Osteoblast (primary cell): ENCODE results near the gene FBXW12. TPM values are rescaled to one million over a fixed set of nuclear protein-coding genes. Genes with fewer than 3 reads are reported as not detected.

Experiments used
- DNase-seq: peaks from one replicate; pipeline ENCODE4 v3.0.0; 2011; ENCODE audit warnings: low spot score, mixed read lengths; ENCODE audit not compliant: insufficient read length; ENCODE audit errors: missing footprints
- H2AFZ ChIP-seq: 2 replicates; pipeline ENCODE4 v1.6.0; 2011; ENCODE audit warnings: mild to moderate bottlenecking, low read length
- H3K27ac ChIP-seq: 2 replicates; pipeline ENCODE4 v1.5.1; 2011; ENCODE audit warnings: mild to moderate bottlenecking, low read depth, low read length, moderate library complexity
- H3K27me3 ChIP-seq: 2 replicates; pipeline ENCODE4 v1.6.0; 2012; ENCODE audit warnings: mild to moderate bottlenecking, control low read depth, inconsistent platforms, low read length, moderate library complexity; ENCODE audit not compliant: insufficient read depth
- H3K36me3 ChIP-seq: 2 replicates; pipeline ENCODE4 v1.5.1; 2011; ENCODE audit warnings: mild to moderate bottlenecking, low read length, control low read depth, moderate library complexity; ENCODE audit not compliant: insufficient read depth
- H3K4me1 ChIP-seq: 2 replicates; pipeline ENCODE4 v1.5.1; 2011; ENCODE audit warnings: mild to moderate bottlenecking, low read length, control low read depth, moderate library complexity; ENCODE audit not compliant: insufficient read depth
- H3K4me2 ChIP-seq: 2 replicates; pipeline ENCODE4 v1.6.0; 2011; ENCODE audit warnings: mild to moderate bottlenecking, low read length; ENCODE audit not compliant: insufficient read depth
- H3K4me3 ChIP-seq: fragments of 200-600 bp; sonication (generic); 3 replicates; pipeline ENCODE4 v1.5.1; 2012; ENCODE audit warnings: mild to moderate bottlenecking, low read length, inconsistent platforms; ENCODE audit not compliant: insufficient read depth
- H3K79me2 ChIP-seq: 2 replicates; pipeline ENCODE4 v1.6.0; 2012; ENCODE audit warnings: mild to moderate bottlenecking, low read length, control low read depth, inconsistent platforms; ENCODE audit not compliant: insufficient read depth
- H3K9me3 ChIP-seq: 2 replicates; pipeline ENCODE4 v1.5.1; 2011; ENCODE audit warnings: low read depth, low read length, control low read depth
- H4K20me1 ChIP-seq: 2 replicates; pipeline ENCODE4 v1.6.0; 2012; ENCODE audit warnings: mild to moderate bottlenecking, low read length, control low read depth; ENCODE audit not compliant: insufficient read depth
- CTCF ChIP-seq: IDR thresholded peaks from 2 replicates; pipeline ENCODE4 v1.5.1; 2011; ENCODE audit warnings: mild to moderate bottlenecking, low read depth, low read length, moderate library complexity; ENCODE audit errors: extremely low read depth
- total RNA-seq: library from RNA; depleted of rRNA; stranded (reverse); fragments of >200 nt; gene quantifications from 2 replicates; pipeline ENCODE4 v1.2.3, GENCODE V29; 2012

The FBXW12 gene
- total RNA-seq, 1 donor = not detected

GRCh38 chr3:48411606-48412374 lies 39.8 kb downstream of the FBXW12 start:
- H3K27me3 ChIP-seq = no peaks in the 10 kb centered on the region
- H3K79me2 ChIP-seq = no peaks in the 10 kb centered on the region
- DNase-seq = peak; percentile 82
- no peaks in the 10 kb centered on the region for H3K9me3 ChIP-seq
- no peaks in the 10 kb centered on the region for H4K20me1 ChIP-seq
- H3K27ac ChIP-seq = no peak overlapping the region
- no peaks in the 10 kb centered on the region for H3K36me3 ChIP-seq
- no peak for TF ChIP-seq CTCF
- H2AFZ ChIP-seq = no peak overlapping the region
- H3K4me1 ChIP-seq = no peaks in the 10 kb centered on the region
- no peak overlapping the region for H3K4me2 ChIP-seq
- no peak overlapping the region for H3K4me3 ChIP-seq

DNA sequence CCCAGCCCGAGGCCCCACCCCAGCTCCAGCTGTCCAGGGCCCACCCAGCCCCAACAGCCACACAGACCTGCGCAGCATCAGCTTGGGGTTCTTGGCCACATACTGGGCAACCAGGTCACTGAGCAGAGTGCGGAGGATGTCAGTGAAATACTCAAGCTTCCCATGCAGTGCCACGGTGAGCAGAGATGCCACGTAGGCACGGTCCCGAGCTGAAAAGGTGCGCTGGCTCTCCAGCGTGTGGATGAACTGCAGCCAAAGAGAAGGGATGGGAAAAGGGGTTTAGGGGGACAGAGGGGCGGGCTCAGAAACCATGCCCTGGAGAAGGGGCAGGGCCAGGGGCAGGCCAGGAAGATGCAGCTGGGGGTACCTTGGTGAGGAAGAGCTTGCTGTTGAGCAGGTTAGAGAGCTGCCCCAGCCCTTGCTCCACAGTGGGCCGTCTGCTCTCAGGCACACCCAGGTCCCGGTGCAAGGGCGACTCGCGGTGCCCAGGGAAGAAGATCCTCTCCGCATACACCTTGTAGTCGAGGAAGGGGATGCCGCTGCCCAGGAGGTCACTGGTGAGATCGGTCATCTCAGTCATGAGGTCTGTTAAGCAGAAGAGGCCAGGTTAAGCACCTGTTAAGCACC lies 40.5 kb downstream of the FBXW12 start:
- Histone ChIP-seq H3K27me3 (no peaks in the 10 kb centered on the region), H3K4me3 (no peak overlapping the region), H3K79me2 (no peaks in the 10 kb centered on the region), H2AFZ (no peak overlapping the region), H3K9me3 (no peaks in the 10 kb centered on the region), H4K20me1 (no peaks in the 10 kb centered on the region), H3K27ac (no peak overlapping the region), H3K36me3 (no peaks in the 10 kb centered on the region), H3K4me2 (no peak overlapping the region), H3K4me1 (no peaks in the 10 kb centered on the region)
- TF ChIP-seq CTCF = no peak
- peak; percentile 68 for DNase-seq

DNA sequence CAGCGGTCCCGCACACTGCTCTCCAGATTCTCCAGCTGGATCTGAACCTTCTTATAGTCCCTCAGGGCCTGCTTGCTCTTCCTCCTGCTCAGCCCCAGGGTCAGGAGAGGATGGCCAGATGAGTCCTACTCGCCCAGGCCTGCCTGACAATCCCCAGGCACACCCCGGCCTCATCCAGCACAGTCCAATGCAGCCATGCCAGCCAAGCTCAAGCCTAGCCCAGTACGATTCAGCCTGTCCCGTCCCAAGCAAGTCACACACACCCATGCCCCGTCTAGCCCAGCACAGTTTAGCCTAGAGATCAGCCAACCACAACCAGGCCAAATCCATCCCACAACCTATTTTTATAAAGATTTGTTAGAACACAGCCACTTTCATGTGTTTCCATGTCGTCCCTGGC lies 41.1 kb downstream of the FBXW12 start:
- H3K4me1 ChIP-seq = no peaks in the 10 kb centered on the region
- DNase-seq = peak; percentile 77
- no peak for TF ChIP-seq CTCF
- H3K27ac ChIP-seq = no peak overlapping the region
- H4K20me1 ChIP-seq = no peaks in the 10 kb centered on the region
- no peaks in the 10 kb centered on the region for H3K27me3 ChIP-seq
- no peak overlapping the region for H2AFZ ChIP-seq
- H3K79me2 ChIP-seq = no peaks in the 10 kb centered on the region
- no peaks in the 10 kb centered on the region for H3K9me3 ChIP-seq
- no peak overlapping the region for H3K4me2 ChIP-seq
- H3K4me3 ChIP-seq = no peak overlapping the region
- H3K36me3 ChIP-seq = no peaks in the 10 kb centered on the region

- TF ChIP-seq CTCF = no peak
Observed at GRCh38 chr3:48413611-48414010, 41.6 kb downstream of the FBXW12 start.

More at GRCh38 chr3:48413611-48414010, 41.6 kb downstream of the FBXW12 start:
- Histone ChIP-seq H3K4me3 (no peak overlapping the region), H3K4me2 (no peak overlapping the region), H3K4me1 (no peaks in the 10 kb centered on the region), H3K27ac (no peak overlapping the region), H3K79me2 (no peaks in the 10 kb centered on the region), H3K27me3 (no peaks in the 10 kb centered on the region), H2AFZ (no peak overlapping the region), H3K9me3 (no peaks in the 10 kb centered on the region), H3K36me3 (no peaks in the 10 kb centered on the region), H4K20me1 (no peaks in the 10 kb centered on the region)
- no peak for DNase-seq
